Activated CD4-positive, alpha-beta T cell treated with anti-CD3 and anti-CD28 coated beads for 4 hours (primary cell): ENCODE data around the gene IL12RB2.
"Not testable (repeated sequence)": the region's sequence is repeated elsewhere in the genome, so short reads cannot be mapped to it uniquely, and the experiment has no call there.

Experiments
- DNase-seq, 2 donors: peaks; one replicate each; pipeline ENCODE4 v3.0.0-alpha.2; 2020

Gene IL12RB2

DNA sequence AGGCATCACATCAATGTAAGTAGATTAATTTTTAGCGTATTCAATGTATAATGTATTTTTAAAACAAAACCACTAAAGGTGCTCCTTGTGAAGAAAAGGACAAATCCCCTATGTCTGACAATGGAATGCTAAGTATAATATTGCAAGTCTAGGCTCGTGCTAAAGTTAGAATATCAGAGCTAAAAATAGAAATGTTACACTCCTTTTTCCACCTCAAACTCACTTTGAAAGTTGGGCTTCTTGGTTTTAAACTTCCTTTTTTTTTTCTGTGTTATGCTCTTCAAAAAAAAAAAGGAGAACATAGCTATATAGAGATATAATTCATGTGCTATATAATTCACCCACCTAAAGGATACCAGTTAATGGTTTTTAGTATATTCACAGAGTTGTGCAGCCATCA, 126.2 kb downstream of the IL12RB2 start:
- no peak for DNase-seq

DNA sequence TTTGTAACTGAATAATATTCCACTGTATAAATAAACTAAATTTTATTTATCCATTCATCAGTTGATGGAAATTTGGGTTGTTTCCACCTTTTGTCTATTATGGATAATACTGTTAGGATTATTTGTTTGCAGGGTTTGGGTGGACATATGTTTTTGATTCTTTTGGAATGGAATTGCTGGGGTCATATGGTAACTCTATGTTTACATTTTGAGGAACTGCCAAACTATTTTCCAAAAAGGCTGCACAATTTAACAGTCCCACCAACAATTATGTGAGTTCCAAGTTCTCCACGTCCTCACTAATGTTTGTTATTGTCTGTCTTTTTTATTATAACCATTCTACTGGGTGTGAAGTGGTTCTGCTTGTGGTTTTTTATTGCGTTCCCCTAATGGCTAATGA, 126.8 kb downstream of the IL12RB2 start:
- no peak for DNase-seq

DNA sequence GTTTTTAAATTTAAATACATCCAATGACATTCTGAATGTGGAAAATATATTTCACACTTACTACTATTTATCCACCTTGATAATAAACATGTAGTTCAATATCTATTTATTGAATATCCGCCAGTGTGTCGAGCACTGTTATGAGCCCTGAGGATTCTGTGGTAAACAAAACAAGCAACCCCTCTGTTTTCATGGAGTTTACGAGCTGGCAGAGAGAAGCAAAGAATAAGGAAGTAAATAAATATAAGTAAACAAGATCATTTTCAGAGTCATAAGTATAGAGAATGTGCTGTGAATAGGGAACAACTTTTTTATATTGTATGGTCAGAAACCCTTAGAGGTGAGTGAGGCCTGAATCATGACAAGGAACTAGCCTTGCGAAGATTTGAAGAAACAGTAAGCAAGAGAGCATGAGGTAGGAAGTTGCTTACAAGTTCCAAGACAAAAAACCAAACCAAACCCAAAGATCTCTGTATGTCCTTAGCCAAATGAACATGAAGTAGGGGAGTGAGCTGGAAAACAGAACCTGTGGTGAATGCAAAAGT, 128.9 kb downstream of the IL12RB2 start:
- DNase-seq, result no peak

DNA sequence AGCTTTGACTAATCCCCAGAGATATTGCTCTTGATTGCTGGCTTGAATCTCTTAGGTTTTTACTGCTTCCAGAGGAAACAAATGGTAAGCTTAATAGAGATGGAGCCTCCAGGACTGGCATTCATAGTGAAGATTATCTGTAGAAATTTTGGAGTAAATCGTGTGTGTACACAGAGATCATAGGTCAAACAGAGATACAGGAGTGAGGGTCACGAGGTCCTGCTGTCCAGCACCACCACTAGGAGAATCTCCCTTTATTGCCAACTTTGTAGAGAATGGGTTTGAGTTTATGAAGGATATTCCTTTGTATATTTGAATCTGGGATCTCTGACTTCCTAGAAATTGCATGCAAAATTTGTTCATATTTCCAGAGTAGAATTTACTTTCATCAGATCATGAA, 130.3 kb downstream of the IL12RB2 start:
- no peak for DNase-seq

DNA sequence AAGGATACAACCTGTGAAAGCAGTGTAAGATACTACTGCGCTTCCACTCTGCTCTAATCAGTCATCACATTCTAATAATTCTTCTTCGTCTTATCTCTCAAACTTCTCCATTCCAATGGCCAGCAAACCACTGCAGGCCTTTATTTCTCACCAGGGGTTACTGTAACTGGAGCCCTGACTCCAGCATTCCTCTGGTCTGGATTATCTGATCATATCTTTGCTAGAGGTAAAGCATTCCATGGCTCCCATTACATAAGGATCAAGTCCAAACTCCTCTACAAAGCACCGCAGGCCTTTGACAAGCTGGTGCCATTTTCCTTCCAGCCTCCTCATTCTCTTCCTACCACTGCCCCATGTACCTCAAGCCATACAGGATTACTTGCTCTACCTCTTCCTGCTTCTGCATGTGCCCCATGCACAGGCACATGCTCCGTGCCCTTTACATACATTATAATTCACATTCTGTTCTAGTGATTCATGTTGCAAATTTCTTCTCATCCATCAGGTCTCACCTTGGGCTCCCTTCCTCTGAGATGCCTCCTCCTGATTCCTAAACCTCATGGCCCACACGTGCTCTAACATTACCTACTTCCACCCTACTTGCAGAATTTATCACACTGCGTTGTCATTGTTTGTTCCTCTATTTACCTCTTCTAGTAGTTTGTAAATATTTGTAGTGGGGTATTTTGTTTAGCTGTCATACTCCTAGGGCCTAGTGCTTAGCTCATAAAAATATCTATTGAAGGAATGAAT, 131.8 kb downstream of the IL12RB2 start:
- DNase-seq, result no peak

DNA sequence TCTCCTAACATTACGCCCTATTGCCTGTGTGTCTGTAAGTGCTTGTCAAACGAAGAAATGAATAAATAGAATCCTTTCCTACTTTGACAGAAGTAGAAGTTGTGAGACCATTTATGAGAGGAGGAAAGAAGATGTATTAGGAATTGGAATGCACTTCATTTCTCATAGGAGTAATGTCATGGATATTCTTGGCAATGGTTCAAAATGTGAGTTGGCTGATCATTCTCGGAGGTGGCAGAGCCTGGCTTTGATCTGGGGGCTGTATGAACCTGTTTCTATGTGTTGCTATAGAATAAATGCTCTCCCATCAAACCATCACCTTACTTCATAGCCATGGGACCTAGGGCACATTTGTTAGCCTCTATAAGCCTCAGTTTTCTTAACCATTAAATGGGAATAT, 132.7 kb downstream of the IL12RB2 start:
- no peak for DNase-seq

DNA sequence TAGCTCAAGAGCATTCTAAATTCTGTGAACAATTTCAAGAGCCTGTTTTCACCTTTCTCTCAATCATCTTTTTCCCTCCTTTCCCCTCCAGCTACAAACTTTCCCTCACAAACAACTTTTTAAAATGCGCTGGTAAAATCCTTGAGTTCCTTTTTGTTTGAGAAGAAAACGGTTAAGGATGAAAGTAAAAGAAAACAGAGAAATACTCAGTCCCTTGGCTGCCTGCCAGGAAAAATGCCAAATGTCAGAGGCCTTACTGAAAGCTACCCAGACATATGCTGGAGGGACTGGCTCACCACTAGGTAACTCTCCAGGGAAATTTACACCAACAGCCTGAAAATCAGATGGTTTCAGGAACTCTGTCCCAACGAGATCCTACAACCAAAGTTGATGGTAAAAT, 133.5 kb downstream of the IL12RB2 start:
- DNase-seq, result peak; percentile 57 to 75

DNA sequence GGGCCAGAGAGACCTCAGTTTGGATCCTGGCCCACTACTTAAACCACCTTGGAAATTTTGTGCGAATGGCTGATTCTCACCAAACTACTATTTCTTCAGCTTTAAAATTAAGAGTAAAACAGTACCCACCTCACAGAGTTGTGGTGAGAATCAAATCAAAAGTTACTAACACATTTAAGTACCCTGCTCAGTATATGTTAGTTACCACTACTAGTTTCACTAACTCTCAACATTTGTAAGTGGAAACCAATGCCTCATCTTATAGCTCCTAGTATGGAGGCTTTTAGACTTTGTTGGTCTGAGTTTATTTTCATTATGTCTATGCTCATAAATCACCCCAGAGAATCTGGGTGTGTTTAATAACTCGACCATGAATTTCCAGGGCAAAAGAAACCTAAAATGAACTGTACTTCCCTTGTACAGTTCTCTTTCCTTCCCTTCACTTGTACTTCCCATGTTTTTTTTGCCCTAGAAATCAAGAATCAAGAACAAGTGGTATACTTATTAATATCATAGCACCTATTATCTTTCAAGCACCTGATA, 134.1 kb downstream of the IL12RB2 start:
- no peak for DNase-seq

DNA sequence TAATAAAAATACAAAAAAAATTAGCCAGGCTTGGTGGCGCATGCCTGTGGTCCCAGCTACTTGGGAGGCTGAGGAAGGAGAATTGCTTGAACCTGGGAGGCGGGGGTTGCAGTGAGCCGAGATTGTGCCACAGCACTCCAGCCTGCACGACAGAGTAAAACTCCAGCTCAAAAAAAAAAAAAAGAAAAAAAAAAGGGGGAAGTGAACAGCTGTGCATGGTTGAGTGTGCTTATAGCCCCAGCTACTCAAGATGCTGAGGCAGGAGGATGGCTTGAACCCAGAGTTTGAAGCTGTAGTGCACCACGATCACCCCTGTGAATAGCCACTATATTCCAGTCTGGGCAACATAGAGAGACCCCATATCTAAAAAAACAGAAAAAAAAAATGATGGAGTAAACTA, 138.3 kb downstream of the IL12RB2 start:
- DNase-seq, result not testable (repeated sequence)
